GM21786 (cell line): ENCODE results near the gene ERO1B.
A peak's percentile ranks its signal among the peaks of the same experiment; 100 is the strongest.
"Not testable (repeated sequence)": the region's sequence is repeated elsewhere in the genome, so short reads cannot be mapped to it uniquely, and the experiment has no call there.

Source experiments
- ATAC-seq: cut with Tn5 transposase; IDR thresholded peaks from one replicate; pipeline ENCODE4 v1.9.1; 2021; ENCODE audit not compliant: unreplicated experiment

The ERO1B gene, protein sequence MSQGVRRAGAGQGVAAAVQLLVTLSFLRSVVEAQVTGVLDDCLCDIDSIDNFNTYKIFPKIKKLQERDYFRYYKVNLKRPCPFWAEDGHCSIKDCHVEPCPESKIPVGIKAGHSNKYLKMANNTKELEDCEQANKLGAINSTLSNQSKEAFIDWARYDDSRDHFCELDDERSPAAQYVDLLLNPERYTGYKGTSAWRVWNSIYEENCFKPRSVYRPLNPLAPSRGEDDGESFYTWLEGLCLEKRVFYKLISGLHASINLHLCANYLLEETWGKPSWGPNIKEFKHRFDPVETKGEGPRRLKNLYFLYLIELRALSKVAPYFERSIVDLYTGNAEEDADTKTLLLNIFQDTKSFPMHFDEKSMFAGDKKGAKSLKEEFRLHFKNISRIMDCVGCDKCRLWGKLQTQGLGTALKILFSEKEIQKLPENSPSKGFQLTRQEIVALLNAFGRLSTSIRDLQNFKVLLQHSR

DNA sequence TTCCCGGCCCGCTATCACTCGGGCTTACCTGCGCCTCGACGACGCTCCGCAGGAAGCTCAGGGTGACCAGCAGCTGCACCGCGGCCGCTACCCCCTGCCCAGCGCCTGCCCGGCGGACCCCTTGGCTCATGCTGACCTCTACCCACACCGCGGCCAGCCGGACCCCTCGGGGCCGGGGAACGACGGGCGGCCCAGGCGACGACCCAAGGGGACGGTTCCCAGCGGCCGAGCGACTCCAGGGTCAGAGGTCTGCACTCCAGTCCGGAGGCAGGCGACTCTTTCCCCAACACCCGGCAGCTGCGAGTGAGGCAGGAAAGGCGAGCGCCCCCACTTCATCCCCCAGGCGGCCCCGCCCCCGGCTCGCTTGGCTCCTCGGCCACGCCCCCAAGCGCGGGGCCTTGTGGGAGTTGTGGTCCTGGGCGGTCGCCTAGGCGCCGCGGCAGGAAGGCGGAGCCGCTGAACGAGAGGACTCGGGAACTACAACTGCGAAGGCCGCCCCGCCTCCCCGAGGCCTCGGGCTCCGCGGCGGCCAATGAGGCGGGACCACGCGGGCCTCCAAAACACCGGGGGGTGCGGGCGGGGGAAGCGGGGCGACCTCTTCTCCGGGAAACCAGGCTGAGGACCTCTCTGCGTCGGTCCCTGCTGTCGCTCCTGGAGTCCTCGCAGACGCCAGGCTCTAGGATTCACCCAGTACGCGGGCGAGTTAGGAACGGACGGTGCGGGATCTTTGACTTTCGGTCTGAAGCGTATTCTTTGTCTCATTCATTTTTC, at the start of gene ERO1B:
TSS of gene ERO1B (minus strand) at position 305 of the 771 bp plus-strand sequence. CDS start at position 130, 175 bp downstream.
- peak; percentile 79 for ATAC-seq

DNA sequence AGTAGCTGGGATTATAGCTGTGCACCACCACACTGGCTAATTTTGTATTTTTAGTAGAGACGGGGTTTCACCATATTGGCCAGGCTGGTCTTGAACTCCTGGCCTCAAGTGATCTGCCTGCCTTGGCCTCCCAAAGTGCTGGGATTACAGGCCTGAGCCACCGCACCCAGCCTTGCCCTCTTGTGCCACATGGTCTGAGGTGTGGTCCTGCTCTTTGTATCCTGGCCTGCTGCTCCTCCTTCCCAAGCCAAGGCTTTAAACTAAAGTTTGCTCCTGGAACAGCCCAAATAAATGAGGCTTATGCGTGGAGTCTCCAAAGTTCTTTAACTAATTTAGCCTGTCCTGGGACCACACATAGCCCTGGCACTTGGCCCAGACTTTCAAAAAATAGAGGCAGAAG, 49.7 kb upstream of the ERO1B start:
- not testable (repeated sequence) for ATAC-seq

DNA sequence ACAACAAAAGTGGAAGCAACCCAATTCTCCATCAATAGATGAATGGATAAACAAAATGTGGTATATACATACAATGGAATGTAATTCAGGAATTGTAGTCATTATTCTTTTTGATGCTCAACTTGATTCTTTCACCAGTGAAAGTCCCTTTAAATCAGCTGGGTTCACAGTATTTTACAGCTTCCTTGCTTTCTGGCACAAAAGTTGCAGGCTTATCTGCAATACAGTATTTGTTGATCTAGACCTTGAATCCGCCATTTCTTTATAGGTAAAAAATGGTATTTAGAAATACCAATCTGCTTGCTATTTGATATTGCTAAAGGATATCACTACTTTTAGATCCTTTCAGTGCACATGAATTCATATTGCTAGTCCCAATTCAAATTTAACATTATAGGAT, 44.7 kb upstream of the ERO1B start:
- ATAC-seq: no peak

DNA sequence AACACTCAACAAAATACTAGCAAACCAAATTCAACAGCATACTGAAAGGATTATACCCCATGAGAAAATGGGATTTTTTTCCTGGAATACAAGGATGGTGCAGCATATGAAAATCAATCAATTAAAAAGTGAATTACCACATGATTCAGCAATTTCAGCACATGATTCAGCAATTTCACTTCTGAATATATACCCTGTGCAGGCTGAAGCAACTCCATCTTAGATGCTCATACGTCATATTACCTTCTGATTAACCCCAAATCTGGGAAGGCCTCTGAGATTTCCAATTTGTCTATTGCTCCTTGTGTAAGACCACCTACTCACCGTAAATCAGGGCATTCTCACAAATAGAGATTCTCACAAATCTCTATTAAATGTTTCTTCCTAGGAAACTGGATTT, 43.8 kb upstream of the ERO1B start:
- no peak for ATAC-seq

DNA sequence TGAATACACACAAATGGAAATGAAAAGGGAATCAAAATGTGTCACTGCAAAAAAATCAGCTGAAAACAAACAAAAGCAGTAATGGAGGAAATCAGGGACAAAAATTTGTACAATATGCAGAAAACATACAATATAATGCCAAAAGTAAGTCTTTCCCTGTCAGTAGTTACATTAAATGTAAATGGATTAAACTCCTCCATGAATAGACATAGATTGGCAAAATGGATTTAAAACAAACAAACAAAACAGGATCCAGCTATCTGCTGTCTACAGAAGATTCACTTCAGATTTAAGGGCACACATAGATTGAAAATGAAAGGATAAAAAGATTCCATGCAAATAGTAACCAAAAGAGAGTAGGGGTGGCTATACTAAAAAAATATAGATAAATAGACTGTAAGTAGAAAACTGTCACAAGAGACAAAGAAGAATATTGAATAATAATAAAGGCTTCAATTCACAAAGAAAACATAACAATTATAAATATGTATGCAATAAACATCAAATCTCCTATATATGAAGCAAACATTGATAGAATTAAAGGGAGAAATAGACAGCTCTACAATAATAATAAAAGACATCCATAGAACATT, 42.2 kb upstream of the ERO1B start:
- ATAC-seq: no peak

DNA sequence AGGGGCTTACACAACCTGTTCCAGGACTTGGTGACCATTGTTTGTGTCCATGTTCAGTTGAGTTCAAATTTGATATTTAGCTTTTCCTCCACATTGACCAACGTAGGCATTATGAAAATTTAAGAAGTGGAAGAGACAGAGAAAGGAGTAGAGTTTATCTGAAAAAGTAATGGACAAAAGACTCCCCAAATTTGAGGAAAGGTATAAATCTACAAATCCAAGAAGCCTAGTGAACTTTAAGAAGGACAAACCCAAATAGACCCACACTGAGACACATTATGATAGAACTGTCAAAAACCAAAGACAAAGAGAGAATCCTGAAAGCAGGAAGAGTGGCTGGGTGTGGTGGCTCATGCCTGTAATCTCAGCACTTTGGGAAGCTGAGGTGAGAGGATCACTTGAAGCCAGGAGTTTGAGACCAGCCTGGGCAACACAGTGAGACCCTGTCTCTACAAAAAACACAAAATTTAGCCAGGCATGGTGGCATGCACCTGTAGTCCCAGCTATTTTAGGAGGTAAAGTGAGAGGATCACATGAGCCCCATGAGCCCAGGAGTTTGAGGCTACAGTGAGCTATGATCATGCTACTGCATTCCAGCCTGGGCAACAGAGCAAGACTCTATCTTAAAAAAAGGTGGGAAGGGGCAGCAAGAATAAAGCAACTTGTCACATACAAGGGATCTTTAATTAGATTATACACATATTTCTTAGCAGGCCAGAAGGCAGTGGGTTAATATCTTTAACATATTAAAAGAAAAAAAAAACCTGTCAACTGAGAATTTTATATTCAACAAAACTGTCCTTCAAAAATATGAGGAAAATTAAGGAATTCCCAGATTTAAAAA, 41.0 kb upstream of the ERO1B start:
- ATAC-seq: no peak

DNA sequence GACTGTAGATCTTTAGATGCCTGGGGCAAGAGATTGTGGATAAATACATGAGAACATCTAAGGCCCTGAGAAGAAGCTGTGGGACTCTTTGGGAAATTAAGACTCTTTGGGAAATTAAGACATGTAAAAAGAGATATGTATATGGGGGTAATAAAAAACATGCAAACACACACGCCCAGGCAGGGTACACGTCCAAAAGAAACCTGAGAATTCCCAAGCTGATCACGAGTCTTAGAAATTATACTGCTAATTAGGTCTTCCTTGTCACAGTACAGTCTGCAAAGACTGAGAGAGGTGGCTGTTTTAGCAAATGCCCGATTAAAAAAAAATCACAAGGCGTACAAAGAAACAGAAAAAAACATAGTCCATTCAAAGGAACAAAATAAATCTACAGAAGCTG, 39.3 kb upstream of the ERO1B start:
- ATAC-seq: no peak

DNA sequence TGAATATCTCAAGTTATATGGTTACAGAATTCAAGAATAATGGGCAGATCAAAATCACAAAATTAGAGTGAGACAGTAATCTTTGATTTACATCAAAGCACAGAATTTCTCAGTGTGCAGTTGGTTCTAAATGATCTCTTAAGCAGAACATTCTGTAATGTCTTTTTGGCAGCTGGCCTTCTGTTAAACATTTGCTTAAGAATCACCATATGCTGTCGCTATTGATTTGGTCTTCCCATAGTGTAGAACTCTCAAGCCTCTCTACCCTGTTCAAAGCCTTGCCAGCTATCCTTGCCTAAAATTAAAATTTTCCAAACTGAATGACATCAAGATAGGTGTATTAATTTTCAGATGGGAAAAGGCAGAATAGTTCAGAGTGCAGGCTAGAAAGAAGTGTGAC, 38.9 kb upstream of the ERO1B start:
- ATAC-seq: no peak

DNA sequence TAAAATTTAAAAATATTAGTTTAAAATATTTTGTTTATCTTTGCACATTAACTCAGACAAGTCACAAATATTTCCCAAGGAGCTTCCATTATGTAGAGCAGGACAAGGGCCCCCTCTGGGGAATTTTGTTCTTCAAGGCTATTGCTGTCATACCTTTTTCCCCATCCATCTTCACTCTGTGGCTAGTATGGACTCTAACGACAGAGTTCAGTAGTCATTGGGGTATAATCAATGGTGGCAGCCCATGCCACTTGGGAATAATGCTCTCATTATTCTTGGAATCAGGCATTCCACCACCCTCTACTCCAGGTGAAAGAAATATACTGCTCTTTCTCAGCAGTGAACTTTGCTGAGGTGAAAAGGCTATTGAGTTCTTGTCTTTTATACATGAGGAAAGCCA, 38.5 kb upstream of the ERO1B start:
- ATAC-seq: no peak

DNA sequence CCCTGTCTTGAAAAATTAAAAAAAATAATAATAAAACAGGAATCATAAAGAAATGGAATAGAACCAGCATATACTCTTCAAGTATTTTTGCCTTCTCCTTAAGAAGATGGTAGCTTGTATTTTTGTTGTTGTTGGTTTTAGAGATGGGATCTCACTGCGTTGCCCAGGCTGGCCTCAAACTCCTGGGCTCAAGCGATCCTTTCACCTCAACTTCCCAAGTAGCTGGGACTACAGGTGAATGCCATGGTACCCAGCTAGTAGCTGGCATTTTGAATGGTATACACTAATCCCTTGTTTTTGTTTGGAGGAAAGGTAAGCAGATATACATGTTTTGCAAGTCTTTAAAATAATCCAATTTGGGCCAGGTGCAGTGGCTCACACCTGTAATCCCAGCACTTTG, 34.7 kb upstream of the ERO1B start:
- no peak for ATAC-seq

DNA sequence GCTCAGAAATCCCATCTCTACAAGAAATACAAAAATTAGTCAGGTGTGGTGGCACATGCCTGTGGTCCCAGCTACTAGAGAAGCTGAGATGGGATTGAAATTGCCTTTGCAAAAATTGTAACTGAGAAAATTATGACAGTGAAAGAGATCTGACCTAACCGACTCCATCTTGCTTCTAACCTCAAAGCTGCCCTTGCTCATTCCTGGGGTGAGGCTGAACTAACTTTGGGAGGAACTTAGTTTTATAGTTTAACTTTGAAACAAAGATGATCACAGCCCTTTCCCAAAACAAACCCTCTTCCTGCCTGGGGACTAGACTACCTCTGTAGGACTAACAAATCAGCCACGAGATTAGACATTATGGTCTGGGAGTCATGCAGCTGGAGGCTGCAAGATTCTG, 33.8 kb upstream of the ERO1B start:
- ATAC-seq: no peak

DNA sequence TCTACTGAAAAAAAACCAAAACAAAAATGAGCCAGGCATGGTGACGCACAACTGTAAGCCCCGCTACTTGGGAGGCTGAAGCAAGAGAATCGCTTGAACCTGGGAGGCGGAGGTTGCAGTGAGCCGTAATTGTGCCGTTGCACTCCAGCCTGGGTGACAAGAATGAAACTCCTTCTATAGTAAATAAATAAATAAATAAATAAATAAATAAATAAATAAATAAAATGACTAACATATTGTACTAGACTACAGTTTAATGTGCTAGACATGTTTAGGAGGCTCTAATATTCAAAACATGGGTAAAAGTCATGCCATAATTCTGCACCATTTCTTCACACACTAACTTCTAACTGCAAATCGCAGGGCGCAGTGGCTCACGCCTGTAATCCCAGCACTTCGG, 33.3 kb upstream of the ERO1B start:
- no peak for ATAC-seq

DNA sequence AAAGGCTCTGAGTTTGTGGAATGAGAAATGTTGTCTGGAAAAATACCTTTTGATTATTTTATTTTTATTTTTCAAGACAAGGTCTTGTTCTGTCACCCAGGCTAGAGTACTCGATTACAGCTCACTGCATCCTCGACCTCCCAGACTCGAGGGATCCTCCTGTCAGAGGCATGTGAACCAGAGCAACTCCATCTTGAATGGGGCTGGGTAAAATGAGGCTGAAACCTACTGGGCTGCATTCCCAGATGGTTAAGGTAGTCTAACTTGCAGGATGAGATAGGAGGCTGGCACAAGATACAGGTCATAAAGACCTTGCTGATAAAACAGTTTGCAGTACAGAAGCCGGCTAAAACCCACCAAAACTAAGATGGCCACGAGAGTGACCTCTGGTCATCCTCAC, 32.3 kb upstream of the ERO1B start:
- not testable (repeated sequence) for ATAC-seq

DNA sequence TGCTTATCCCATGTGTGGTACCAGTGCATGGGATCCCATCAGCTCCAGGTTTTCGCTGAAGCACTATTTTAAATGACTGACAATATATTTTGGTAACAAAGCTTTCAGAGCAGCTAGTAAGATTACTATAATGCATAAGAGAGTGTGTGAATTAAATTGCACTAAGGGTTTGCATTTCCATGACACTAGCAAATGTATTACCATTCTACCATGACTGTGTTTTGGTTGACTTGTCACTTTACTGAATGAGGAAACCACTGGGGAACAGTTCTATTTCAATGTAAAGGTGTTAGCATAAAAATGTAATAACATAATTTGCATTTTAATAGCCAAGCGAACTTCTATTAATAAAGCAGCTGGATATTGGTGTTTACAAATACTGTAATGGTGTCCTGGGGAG, 31.7 kb upstream of the ERO1B start:
- no peak for ATAC-seq

DNA sequence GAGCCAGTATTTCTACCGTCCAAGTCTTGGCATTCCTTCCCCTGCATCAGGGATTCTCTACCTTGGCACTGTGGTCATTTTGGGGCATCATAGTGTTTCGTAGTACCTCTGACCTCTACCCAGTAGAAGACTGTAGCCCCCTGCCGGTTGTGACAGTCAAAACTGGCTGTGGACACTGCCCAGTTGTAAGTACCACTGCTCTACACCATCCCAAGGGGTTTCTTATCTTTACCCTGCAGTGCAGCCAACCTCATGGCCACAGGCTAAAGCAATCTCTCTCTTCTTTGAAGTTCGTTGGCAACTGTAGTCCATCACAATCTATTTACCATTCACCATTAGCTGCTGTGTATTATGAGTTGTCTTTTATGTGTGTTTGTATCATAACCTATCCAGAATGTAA, 29.3 kb upstream of the ERO1B start:
- no peak for ATAC-seq

DNA sequence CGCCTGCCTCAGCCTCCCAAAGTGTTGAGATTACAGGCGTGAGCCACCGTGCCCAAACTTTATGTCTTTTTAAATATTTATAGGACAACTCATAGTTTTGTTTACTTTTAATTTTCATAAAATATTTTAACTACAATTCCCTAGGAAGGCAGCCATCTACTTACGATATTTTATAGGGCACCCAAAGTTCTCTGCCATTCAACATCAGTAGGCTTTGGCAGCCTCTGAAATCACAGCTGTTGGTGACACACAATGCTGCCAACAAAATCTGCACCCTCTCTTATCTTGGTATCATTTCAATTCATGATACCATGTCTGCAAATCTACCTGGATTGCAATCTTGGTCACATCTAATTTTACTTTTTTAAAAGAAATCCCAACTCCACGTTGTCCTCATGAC, 27.1 kb upstream of the ERO1B start:
- no peak for ATAC-seq

DNA sequence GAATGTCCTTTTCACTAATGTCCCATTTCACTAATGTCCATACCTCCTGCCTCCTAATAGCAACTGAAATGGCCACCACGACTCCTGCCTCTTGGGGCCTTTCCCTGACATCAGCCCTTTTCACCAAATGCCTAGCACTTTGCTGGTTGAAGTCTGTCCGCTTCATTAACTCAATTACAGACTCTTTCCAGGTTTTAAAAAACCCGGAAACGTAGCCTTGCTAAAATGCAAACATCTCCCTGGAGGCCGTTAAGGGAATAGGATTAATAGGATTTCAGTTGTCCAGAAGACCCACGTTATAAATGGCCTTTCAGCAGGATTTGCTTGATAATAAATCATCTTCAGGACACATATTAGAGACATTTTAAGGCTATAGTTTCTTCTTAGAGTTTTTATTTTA, 25.7 kb upstream of the ERO1B start:
- ATAC-seq: no peak

DNA sequence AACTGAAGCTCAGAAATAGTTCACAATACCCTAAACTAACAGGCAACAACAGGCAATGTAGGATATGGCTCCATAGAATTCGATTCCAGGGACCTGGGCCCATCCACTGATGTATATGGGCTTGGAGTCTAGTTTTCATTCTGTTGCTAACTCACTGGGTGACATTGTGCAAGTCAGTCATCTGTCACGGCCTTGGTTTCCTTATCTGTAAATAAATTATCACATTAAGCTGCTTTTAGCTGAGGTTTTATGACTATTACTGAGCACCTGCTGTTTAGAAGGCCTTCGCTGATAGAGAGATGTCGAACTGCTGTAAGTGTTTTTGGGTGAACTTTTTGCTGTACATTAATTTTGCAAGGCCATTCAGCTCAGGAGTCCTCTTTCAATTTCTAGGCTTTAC, 22.9 kb upstream of the ERO1B start:
- no peak for ATAC-seq

DNA sequence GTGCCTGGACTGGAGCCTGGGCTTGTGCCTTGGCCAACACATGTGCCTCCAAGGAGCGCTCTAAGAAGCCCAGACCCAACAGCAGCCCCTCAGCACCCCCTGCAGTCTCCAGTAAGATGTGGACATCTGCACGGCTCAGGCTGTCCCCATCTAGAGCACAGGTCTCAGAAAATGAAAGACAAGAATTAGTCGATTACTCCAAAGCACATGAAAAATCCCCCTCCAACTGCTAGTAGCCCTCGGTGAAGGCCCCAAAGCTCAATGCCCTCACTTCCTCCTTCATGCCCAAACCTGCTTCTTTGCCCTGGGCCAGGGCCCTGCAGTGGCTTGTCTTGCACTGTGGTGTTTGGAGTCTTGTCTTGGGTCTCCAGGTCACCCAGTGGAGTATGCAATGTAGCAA, 21.9 kb upstream of the ERO1B start:
- peak; percentile 75 for ATAC-seq

DNA sequence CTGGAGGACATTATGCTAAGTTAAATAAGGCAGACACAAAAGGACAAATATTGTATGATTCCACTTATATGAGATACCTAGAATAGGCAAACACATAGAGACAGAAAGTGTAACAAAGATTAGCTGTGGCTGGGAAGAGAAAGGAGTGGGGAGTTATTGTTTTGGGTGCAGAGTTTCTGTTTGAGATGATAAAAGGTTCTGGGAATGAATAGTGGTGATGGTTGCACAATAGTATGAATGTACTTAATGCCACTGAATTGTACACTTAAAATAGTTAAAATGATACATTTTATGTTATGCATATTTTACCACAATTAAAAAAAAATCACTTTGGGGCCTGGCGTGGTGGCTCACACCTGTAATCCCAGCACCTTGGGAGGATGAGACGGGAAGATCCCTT, 21.2 kb upstream of the ERO1B start:
- ATAC-seq: no peak

DNA sequence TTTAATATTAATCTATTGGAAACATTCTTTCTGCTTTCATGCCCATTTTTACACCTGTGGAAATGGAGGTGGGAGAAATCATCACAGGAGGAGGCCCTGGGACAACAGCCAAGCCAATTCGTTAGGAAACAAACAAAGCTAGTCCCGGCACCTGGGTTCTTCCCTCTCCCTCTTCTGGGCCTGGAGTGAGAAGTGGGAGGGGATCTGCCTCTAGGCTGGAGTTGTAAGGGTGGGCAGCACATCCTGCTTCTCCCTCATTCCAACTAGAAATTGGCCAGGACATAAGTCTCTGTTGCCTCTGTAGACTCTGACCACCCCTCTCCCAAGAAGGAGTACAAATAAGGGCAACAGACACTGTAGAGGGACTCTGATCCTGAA, 20.2 kb upstream of the ERO1B start:
- ATAC-seq: no peak
